Measurements from ENCODE around the gene MEFV. TPM values are rescaled to one million over a fixed set of nuclear protein-coding genes. Genes with fewer than 3 reads are reported as not detected.
A peak's percentile ranks its signal among the peaks of the same experiment; 100 is the strongest.

The MEFV gene
- total and polyA plus RNA-seq, 2 of the 13 experiments (the other 11 are each of a cell fraction or from before 2014, with no cell fraction given): 0.22 TPM; not detected in 1

GRCh38 chr16:3234857-3235561 is 21.4 kb downstream of the MEFV start, which contains the start of gene ZNF200 (continued):
- peak; percentile 79 for TF ChIP-seq YEATS2 (CRISPR knock-in tag; IDR thresholded peaks at IDR 0.05; ENCODE audit: borderline replicate concordance)
- TF ChIP-seq PAWR (CRISPR knock-in tag; IDR thresholded peaks at IDR 0.05; ENCODE audit: borderline replicate concordance): no peak; the same call in 1 of the 2 replicates
- peak; percentile 84; the same call in 1 of the 2 replicates for TF ChIP-seq ZBTB21 (CRISPR knock-in tag; IDR thresholded peaks at IDR 0.05)
- TF ChIP-seq KMT2B (CRISPR knock-in tag; IDR thresholded peaks at IDR 0.05): peak; percentile 85
- TF ChIP-seq CSRNP1 (CRISPR knock-in tag; IDR thresholded peaks at IDR 0.05): no peak
- TF ChIP-seq DMAP1 (CRISPR knock-in tag; IDR thresholded peaks at IDR 0.05): peak; percentile 76
- TF ChIP-seq ZFX (CRISPR knock-in tag; IDR thresholded peaks at IDR 0.05; ENCODE audit: low read depth): peak; percentile 92
- TF ChIP-seq E2F1 (CRISPR knock-in tag; IDR thresholded peaks at IDR 0.05): peak; percentile 80
- 0 out of 2 replicates have a peak, but pooled peaks have one; percentile 38 for TF ChIP-seq NFE2L1 (CRISPR knock-in tag; IDR thresholded peaks at IDR 0.05; ENCODE audit: borderline replicate concordance)
- peak; percentile 82 for TF ChIP-seq SALL1 (CRISPR knock-in tag; IDR thresholded peaks at IDR 0.05)
- no peak for TF ChIP-seq ZNF773 (CRISPR knock-in tag; IDR thresholded peaks at IDR 0.05; ENCODE audit: borderline replicate concordance)
- TF ChIP-seq SRY (CRISPR knock-in tag; IDR thresholded peaks at IDR 0.05): peak; percentile 87; the same call in 1 of the 2 replicates
- TF ChIP-seq HIC2 (CRISPR knock-in tag; IDR thresholded peaks at IDR 0.05; ENCODE audit: low read depth): no peak
- no peak for TF ChIP-seq MYNN (CRISPR knock-in tag; IDR thresholded peaks at IDR 0.05; ENCODE audit: low read depth)
- TF ChIP-seq SMAD3 (CRISPR knock-in tag; IDR thresholded peaks at IDR 0.05): peak; percentile 47; the same call in 1 of the 2 replicates
- no peak for TF ChIP-seq NAIF1 (CRISPR knock-in tag; IDR thresholded peaks at IDR 0.05; ENCODE audit: borderline replicate concordance)
- no peak for TF ChIP-seq MTF1 (CRISPR knock-in tag; IDR thresholded peaks at IDR 0.05)
- no peak for TF ChIP-seq ZNF446 (CRISPR knock-in tag; IDR thresholded peaks at IDR 0.05)
- peak; percentile 95 for TF ChIP-seq POLR2G (IDR thresholded peaks at IDR 0.05; ENCODE audit: low read depth, low read length)
- 0 out of 2 replicates have a peak, but pooled peaks have one; percentile 8 for TF ChIP-seq GFI1 (CRISPR knock-in tag; IDR thresholded peaks at IDR 0.05; ENCODE audit: borderline replicate concordance)
- TF ChIP-seq NFYC (CRISPR knock-in tag; IDR thresholded peaks at IDR 0.05): peak; percentile 76
- TF ChIP-seq FLYWCH1 (CRISPR knock-in tag; IDR thresholded peaks at IDR 0.05): 0 out of 2 replicates have a peak, but pooled peaks have one; percentile 39
- TF ChIP-seq RNF219 (CRISPR knock-in tag; IDR thresholded peaks at IDR 0.05): no peak
